ENCODE data around the gene PLVAP.
A peak's percentile ranks its signal among the peaks of the same experiment; 100 is the strongest.

PLVAP gene

DNA sequence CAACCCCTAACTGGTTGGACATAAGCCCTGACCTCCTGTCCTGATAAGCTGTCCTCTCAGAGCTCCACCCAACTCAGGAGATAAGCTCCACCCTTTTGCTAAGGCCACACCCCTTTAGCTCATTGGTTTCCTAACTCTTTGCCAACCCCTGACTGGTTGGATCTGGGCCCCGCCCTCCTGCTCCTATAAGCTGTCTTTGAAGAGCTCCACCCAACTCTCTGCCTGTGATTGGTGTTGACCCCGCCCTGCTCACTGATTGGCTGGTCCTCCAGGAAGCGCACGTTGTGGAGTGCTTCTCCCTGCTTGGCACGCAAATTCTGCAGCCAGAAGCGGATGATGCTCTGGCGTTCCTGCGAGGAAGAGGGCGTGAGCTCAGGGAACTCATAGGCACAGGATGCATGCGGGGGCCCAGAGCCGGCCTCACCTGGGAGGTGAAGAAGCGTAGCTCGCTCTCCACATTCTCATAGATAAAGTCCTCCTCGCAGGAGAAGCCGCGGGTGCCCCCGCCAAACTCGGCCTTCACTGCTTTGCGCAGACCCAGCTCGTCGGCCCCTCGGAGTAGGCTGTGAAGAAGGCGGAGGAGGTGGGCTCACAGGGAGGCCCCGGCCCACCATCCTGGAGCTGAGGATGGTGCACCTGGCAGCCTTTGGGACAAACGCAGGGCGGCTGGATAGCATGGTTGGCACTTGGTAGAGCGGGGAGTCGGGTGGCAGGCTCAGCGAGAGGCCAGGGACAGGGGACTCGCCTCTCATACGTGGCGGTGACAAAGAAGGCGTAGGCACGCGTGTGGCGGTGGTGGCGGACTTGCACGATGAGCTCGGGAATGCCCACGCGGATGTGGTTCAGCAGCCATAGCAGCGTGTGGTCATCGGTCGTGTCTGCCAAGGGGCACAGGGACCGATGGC lies 44.2 kb downstream of the PLVAP start:
- DNase-seq, result no peak

DNA sequence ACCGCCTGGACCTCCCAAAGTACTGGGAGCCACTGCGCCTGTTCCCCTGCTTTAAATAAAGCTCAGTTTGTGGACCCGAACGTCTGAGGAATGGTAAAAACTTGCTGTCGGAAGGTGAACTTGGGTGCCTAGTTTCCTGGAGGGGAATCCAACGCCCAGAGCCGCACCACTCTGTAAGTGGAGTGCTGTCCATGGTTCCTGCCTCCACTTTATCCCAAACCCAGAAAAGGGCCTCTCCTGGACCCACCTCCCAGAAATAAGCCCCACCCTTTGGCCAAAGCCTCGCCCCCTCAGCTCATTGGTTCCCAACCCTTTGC lies 44.8 kb downstream of the PLVAP start:
- no peak for DNase-seq

DNA sequence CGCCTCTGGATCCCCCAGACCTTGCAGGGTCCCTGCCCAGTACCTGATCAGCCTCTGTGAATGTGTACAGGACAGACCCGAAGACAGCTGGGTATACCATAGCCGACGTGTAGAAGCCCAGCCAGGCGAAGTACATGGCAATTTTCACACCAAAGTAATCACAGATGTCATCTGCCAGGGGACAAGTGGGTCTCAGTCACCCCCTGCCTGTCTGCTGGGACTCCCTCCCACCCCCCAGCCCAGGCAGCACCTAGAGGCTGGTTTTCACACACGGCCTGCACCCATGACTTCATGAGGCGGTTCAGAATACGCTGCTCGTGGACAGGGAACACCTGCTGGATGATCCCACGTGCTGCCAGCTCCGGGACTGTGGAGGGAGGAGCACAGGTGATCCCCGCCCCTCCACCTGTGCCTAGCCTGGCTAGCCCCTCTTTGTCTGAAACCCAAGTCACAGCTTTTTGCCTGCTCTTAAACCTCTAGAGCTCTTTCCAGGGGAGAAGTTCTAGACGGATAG lies 46.0 kb downstream of the PLVAP start:
- DNase-seq, result no peak

DNA sequence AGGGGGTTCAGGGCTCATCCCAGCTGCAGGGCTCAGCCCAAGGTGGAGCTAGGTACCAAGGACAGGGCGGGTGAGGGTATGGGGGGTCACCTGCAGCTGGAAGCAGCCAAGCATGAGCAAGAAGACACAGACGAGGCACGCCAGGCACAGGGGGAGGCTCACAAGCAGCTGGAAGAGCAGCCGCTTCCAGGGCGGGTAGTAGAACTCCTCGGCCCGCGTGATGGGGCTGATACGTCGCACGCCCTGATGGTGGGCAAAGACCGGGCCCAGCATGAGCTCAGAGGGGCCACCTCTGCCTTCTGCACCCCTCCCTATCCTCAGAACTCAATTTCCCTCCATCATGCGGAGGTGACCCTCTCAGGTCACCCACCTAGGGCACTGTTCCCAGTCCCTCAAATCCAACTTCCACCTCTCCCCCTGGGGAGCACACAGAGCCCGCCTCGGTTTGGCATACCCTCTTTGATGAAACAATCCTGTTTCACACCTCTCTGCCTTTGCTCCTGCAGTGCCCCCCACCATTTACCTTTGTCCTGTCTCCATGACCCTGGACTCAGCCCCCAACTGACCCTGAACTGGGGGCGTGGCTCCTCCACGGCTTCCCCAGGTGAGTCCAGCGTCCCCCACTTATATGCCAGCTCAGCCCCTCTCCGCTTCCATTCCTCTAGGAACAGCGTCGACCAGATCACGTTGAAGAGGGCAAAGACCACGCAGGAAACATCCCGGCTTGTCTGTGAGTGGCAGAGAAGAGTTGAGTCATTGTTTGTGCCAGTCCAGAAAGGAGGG lies 46.7 kb downstream of the PLVAP start:
- DNase-seq, result no peak

DNA sequence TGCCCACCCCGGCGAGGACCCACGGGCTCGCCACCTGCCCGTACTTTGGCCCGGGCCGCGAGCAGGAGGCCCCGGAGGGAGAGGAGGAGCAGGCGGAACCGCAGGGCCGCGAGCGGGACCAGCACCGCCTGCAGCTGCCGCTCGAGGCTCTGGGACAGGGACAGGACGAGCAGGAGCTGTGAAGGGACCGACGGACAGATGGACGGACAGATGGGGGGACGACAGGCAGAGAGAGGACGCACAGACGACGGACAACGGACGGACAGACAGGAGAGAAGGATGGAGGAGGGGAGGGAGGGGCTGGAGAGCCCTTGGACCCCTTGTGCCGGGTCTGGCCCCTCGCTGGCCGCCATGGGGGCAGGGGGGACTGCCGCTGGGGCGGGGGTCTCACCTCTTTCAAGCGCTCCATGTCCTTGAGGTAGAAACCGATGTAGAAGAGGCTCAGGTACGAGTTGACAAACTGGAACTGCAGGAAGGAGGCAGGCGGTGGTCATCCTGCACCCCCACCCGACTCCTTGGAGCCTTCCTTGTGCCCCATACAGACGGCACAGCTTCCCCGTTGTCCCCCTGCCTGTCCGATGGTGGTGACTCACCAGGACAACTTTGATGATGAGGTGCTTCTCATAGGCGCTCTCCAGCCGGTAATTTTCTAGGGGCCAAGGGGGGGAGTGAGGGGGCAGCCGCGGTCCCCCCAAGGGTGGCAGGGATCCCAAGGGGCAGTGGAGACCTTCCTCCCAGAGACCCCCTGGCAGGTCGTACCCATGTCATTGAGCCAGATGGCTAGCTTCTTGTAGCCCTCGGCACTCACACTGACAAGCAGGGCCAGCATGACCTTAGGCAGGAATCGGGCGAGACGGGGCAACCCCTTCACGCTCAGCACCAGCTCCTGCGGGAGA lies 47.5 kb downstream of the PLVAP start:
- DNase-seq, result no peak

DNA sequence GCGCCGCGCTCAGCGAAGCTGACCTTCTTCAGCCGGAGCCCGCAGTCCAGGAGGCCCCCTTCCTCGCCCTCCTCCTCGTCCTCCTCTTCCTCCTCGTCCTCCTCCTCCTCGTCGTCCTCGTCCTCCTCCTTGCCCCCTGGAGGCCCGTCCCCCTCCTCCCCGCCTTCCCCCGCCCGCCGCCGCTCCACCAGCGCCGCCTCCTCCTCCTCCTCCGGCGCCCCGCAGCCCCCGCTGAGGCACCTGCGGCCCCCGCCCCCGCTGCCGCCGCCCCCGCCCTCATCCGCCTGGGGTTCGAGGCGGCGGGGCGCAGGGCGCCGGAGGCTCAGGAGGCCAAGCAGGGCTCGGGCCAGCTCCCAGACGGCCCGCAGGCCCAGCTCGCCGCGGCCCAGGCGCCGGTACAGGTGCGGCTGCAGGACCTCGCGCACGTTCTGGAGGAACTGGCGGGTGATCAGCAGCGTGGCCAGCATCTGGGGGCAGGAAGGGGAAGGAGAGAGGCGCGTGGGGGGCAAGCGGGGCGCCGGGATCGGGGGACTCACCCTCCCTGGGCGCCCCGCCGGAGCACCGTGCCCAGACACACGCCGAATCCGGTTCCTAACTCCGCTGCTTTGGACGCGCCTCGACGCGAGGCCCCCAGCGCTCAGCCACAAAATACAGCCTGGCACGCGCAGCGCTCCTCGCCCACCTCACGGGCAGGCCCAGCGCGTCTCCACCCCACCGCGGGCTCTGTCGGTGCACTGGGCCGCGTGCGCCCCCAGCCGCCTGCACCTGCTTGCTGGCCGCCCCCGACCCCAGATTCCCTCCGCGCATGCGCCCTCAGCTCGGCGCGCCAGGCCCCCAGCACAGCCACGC lies 48.4 kb downstream of the PLVAP start:
- no peak for DNase-seq

DNA sequence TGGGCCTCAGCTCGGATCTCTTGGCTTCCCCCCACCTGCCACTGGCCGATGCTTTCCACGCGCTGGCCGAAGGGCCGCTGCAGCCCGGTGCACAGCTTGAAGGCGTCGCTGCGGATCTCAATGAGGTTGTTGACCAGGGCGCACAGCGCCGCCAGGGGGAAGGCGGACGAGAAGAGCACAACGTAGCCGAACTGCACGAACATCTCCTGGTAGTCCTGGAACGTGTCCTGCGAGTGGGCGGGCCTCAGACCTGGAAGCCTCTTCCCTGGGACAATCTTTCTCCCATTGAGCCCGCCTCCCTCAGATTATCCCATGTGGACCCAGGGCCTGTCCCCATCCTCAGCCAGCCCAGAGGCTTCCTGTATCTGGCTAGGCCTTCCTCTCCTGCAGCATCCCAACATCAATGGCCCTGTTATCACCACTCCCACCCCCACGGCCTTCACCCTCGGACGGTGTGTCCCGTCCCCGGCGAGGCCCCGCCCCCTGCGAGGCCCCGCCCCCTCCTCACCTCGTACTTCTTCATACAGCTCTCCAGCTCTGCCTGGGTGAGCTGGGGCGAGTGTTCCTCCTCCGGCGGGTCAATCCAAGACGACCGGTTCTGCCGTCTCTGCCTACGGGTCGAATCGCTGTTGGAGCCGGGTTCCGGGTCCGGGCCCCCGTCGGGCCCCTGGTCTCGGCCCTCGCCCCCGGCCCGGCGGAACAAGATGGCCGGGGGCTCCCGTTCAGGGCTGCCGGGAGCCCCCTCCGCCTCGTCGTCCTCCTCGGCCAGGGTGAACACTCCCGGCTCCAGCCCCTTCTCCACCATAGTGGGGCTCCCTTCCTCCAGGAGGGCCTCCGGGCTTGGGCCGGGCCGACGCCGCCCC lies 49.3 kb downstream of the PLVAP start:
- peak; percentile 73 for DNase-seq

DNA sequence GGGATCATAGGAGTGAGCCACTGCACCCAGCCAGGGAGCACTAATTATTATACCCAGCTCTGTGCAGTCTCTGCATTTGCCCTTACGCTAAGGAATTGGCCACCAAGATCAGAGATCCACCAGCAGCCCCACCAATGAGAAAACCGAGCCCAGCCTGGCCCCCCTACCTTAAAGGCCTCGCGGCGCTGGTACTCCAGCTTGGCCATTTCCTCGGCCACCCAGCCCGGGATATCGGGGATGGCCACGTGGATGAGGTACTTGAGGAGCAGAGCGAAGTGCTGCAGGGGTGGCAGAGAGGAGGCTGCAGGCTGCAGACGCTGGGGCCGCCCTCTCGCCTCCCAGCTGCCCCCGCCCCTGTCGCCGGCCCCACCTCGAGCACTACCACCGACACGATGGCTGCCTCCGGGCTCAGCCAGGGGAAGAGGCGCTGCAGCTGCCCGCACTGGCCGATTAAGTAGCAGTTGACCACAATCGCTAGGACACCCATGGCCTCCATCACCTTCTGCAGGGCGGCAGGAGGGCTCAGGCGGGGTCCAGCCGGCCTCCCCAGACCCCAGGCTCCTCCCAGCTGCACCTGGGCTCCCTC lies 50.0 kb downstream of the PLVAP start:
- DNase-seq, result no peak

DNA sequence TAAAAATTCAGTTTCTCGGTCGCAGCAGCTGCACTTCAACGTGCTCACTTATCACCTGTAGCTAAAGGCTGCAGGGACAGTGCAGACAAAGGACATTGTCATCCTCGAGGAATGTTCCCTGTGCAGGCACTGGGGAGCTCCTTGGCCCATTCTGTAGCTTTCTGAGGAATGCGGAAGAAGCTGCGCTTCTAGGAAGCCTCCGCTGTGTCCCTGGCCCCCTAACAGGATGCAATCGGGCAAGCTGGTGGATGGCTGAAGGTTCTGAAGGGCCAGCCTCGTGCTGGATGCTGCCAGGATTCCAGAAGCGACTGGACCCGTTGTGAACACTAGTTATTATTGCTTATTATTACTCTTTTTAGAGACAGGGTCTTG lies 50.6 kb downstream of the PLVAP start:
- DNase-seq, result no peak

DNA sequence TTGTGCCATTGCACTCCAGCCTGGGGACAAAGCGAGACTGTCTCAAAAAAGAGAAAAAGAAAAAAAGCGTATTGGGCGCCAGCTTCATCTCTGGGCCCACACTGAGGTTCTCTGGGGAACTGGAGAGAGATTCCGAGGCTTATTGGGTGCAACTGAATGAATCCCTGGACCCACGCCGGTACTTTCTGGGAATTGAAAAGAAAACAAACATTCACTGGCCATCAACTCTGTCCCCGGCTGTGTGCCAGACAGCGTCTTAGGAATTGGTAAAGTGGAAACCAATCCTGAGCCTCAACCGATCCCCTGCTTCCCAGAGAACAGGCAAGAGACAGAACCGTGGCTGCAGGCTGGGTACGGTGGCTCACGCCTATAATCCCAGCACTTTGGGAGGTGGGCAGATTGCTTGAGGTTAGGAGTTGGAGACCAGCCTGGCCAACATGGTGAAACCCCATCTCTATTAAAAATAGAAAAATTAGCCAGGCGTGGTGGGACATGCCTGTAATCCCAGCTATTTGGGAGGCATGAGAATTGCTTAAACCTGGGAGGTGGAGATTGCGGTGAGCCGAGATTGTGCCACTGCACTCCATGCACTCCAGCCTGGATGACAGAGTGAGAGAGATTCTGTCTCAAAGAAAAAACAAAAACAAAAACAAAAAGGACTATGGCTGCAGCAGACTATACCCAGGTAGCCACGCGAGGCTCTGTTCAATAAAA lies 51.1 kb downstream of the PLVAP start:
- DNase-seq, result no peak

DNA sequence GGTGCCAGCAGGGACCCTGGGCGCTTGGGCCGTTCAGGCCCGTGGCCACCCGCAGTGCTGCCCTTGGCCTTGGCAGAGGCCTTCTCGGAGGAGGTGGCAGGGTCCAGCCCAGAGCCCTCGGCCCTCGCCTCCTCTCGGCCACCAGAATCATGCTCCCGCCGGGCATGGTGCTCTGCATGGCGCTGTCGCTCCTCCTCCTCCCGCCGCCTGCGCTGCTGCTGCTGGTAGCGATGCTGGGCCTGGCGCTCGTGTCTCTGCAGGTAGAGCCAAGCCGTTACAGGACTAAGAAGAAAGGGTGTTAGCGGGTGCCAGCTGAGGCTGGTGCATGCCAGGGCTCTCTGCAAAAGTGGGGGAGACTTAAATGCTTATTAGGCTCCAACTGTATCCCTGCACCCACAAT lies 52.0 kb downstream of the PLVAP start:
- no peak for DNase-seq

DNA sequence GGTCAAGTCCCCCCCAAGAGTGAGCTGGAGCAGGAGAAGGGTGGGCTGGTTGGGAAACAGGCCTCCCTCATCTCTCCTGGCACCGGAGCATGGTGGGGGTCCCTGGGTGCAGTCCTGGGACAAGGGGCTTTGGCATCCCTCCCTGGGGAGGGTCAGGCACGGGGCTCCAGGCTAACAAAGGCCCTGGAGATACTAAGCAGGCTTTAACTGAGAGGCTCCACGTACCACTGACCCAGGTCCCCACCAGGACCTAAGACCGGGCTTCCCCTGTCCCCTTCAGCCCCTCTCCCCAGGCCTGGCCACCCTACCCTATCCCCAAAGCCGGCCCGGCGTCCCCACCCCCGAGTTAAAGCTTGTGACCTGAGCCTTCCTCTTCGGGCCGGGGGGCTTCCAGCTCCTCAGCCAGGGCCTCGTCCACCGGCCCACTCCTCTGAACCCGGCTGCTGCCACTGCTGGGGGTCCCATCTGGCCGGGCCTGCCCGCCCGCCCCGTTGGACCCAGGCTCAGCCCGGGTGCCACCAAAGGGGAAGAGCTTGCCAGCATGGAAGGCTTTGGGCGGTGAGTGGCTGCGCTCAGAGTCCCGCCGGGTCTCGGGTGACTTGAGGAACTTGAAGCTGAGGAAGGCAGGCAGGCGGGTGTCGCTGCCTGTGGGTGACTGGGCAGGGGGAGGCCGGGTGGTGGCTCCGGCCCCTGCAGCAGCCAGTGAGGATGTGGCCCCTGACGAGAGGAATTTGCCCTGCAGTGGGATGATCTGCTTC lies 52.6 kb downstream of the PLVAP start:
- DNase-seq, result no peak

DNA sequence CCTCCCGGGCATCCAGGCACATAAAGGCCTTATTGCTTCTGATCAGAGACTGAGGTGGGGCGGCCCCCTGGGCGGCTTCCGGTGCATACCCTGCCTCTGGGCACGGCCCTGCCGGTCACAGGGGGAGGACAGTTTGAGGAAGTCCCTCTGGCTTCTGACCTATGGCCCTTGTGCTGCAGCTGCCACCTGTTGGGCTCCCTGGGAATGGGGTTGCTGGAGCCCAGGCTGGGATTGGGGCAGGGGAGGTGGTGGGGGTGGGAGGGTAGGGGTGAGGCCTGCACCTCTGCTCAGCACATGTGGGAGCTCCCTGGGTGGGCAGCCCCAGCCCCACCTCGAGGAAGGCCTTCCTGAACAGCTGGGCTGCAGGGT lies 53.2 kb downstream of the PLVAP start:
- DNase-seq, result no peak

DNA sequence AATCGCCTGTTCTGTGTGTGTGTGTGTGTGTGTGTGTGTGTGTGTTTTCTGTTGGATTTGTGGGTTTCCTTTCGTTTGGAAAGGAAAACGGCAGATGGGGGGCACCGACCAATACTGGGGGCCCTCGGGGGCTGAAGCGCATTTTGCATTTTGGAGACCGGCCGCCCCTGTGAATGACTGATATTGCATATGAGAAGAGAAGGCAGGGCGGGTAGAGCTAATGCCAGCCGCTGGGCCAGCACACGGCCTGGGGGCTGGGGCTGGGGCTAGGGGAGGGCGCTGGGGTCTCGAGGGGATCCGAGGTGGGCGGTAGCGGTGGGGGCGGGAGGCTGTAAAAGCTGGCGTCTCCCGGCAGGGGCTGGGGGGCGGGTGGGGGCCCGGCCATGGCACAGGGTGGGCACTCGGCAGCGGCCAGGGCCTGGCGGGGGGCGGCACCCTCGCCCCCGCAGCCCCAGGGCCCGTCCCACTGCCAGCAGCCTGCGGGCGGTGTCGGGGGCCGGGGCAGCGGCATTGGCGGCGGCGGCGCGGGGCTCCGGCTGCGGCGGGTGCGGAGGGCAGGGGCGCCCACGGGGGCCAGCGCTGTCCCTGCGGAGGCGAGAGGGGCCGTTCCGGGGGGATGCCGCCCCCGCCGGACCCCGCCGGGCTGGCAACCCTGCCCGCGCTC lies 53.7 kb downstream of the PLVAP start:
- peak; percentile 36 for DNase-seq

DNA sequence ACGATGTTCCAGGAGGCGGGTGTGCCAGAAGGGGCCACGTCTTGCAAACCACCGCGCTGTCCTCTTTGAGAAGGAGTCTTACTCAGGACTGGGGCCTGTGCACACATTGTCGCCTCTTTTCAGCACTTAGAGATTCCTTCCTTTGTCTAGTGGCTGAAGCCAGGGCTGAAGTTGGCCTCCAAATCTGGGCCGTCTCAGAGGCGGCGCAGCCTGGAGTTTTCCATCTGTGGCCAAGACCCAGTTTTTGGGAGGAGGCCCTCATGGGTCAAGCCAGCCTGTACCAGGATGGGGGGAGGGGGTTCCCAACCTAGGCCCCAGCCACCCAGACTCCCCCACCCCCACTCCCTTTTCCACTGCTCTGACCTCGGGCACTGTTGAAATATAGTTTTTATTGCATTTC lies 54.3 kb downstream of the PLVAP start:
- DNase-seq, result peak; percentile 48

DNA sequence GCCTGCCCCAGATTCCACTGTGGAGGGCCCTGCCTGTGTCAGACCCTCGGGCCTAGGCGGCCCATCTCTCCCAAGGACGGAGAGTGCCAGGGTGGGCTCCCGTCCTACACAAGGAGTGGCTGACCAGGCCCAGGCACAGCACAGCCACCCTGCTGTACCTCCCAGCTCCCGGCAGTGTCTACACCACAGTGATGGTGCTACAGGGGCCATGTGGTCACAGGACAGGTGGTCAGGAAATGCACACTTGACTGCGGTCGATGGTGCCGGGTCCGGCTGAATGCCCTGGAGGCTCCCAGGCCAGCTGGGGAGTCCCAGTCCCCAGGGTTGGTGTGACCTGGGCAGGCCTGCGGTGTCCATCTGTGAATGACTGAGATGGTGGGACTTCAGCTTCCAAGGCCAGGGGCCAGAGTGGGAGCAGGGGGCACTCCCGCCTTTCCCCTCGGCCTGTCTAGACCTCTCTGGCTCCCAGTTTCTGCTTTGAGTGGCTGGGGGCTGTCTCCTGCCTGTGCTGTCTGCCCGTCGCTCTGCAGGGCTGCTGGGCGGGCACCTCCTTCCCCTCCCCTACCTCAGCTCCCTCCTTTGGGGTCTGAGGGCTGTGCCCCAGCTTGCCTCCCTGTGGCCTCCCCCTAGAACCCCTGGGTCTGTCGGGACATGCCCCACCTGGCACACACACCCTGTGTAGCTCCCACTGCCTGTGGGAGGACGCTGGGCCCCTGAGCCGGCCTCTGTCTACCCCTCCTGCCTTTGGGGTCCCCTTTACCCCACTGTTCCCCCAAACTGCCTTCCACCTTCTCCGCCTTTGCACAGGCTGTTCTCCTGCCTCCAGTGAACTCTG lies 55.3 kb downstream of the PLVAP start:
- no peak for DNase-seq

DNA sequence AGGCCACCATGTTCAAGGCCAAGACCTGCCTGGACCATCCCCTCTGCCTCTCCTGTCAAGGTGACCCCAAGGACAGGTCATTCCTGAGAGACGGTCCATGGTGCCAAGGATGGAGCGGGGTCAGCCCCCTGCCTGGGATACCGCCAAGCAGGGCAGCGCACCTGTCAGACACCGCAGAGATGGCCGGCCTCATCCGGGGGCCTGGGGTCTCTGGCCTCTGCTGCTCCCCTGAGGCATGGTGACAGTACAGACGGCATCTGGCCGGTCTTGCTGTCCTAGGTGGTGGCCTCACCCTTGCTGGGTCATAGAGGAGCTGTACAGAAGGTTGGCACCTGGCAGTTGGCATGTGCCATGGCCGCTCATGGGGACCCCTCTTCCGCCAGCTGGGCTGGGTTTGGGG lies 56.7 kb downstream of the PLVAP start:
- DNase-seq, result no peak

All from left hindlimb (tissue), 1 donor.